Spleen (tissue), 11 donors: ENCODE measurements around the gene ULK2. TPM values are rescaled to one million over a fixed set of nuclear protein-coding genes. Genes with fewer than 3 reads are reported as not detected.
A peak's percentile ranks its signal among the peaks of the same experiment; 100 is the strongest.

ENCODE experiments used
- DNase-seq: peaks from one replicate; pipeline ENCODE4 v3.0.0-alpha.2; 2020
- H3K27ac ChIP-seq, 8 donors: fragments of 200-600 bp; sonication (generic) in 7 of 8; 1 replicate in 4 of 8; 2 replicates in 4 of 8; pipeline versions ENCODE4 v1.5.0 to v1.8.0; 2016 to 2021; ENCODE audit warnings: inconsistent platforms in 4 of 8, mild to moderate bottlenecking in 4 of 8, moderate library complexity in 1 of 8
- H3K27me3 ChIP-seq, 7 donors: fragments of 200-600 bp; sonication (generic) in 6 of 7; replicated peaks in 1 of 7; 1 replicate in 4 of 7; 2 replicates in 3 of 7; pipeline versions ENCODE4 v1.5.0 to v1.8.0; 2016 to 2021; ENCODE audit warnings: inconsistent platforms in 3 of 7, mild to moderate bottlenecking in 1 of 7
- H3K36me3 ChIP-seq, 6 donors: fragments of 200-600 bp; sonication (generic) in 5 of 6; 1 replicate in 4 of 6; 2 replicates in 2 of 6; pipeline versions ENCODE4 v1.5.0 to v1.8.0; 2016 to 2021; ENCODE audit warnings: inconsistent platforms in 2 of 6
- H3K4me1 ChIP-seq, 6 donors: fragments of 200-600 bp; sonication (generic) in 5 of 6; 1 replicate in 3 of 6; 2 replicates in 3 of 6; pipeline versions ENCODE4 v1.5.0 to v1.8.0; 2016 to 2021; ENCODE audit warnings: inconsistent platforms in 3 of 6
- H3K4me3 ChIP-seq, 8 donors: fragments of 200-600 bp; sonication (generic) in 7 of 8; 1 replicate in 4 of 8; 2 replicates in 4 of 8; pipeline versions ENCODE4 v1.5.0 to v1.8.0; 2016 to 2021; ENCODE audit warnings: inconsistent platforms in 4 of 8, mild to moderate bottlenecking in 4 of 8, moderate library complexity in 2 of 8
- H3K9me3 ChIP-seq, 8 donors: fragments of 200-600 bp; sonication (generic) in 7 of 8; 1 replicate in 4 of 8; 2 replicates in 4 of 8; pipeline versions ENCODE4 v1.5.0 to v1.8.0; 2016 to 2021; ENCODE audit warnings: inconsistent platforms in 4 of 8
- POLR2A ChIP-seq, 3 donors: fragments of 450-650 bp; IDR thresholded peaks; one replicate each; pipeline ENCODE4 v1.5.1; 2017; ENCODE audit warnings: antibody characterized with exemption in 3 of 3, mild to moderate bottlenecking in 1 of 3
- POLR2AphosphoS5 ChIP-seq, 3 donors: sonication (generic); formaldehyde crosslinking; IDR thresholded peaks; one replicate each; pipeline ENCODE4 v1.5.1; 2017; ENCODE audit warnings: antibody characterized with exemption in 3 of 3
- WGBS, 5 donors: extraction: QIAGEN DNeasy Blood & Tissue Kit in 3 of 5; methylation state at CpG; one replicate each; pipeline versions ENCODE4 v1.1.5 to v1.1.7; 2013 to 2018; 5-methylcytosine and 5-hydroxymethylcytosine counted together
- intact Hi-C: fragments of 100-400 bp; cut with DNase I; formaldehyde crosslinking; loops from one replicate; pipeline ENCODE4 v1.15.0; 2023; ENCODE audit warnings: low total_unique reads
- polyA plus RNA-seq, 3 donors: library from polyadenylated mRNA; stranded (reverse); fragments of 200-250 nt; gene quantifications; one replicate each; pipeline ENCODE4 v1.2.1, GENCODE V29; 2013
- total RNA-seq, 7 donors: library from RNA; depleted of rRNA in 3 of 7; stranded (reverse); fragments of >200 nt in 3 of 7; fragmentation: NEBNext Ultra II Directional in 4 of 7; extraction: Animal tissue kit (Norgen Biotek cat#: 25700) in 4 of 7; gene quantifications; one replicate each; pipeline versions ENCODE4 v1.1.0 to v1.2.1, GENCODE V29; 2016 to 2021
- TF ChIP-seq, protein P1 (sequence below), 11 experiments: fragments of 200-600 bp in 7 of 11; fragments of 450-650 bp in 4 of 11; sonication (generic) in 4 of 11; IDR thresholded peaks in 8 of 11; conservative IDR thresholded peaks in 3 of 11; 1 replicate in 7 of 11; 2 replicates in 4 of 11; pipeline versions ENCODE4 v1.4.0 to v1.8.0; 2016 to 2021; ENCODE audit warnings: antibody characterized with exemption in 11 of 11, inconsistent platforms in 4 of 11, mild to moderate bottlenecking in 1 of 11
- donor health status: healthy with polysubstance abuse.
- donor health status: DM: no; HTN: no; CAD: no; lungs with moderate emphysema.
- donor health status: DM: no; HTN: no; CAD: no.
- donor health status: Bipolar disorder and iron deficiency.
- donor health status: healthy.
- donor health status: DM: no; HTN: no; CAD: no.
- donor health status: DM: yes; HTN: yes; CAD: no.

The ULK2 gene
- total and polyA plus RNA-seq, 10 donors, result 2.7 to 20.9 (median 14.0) TPM

DNA sequence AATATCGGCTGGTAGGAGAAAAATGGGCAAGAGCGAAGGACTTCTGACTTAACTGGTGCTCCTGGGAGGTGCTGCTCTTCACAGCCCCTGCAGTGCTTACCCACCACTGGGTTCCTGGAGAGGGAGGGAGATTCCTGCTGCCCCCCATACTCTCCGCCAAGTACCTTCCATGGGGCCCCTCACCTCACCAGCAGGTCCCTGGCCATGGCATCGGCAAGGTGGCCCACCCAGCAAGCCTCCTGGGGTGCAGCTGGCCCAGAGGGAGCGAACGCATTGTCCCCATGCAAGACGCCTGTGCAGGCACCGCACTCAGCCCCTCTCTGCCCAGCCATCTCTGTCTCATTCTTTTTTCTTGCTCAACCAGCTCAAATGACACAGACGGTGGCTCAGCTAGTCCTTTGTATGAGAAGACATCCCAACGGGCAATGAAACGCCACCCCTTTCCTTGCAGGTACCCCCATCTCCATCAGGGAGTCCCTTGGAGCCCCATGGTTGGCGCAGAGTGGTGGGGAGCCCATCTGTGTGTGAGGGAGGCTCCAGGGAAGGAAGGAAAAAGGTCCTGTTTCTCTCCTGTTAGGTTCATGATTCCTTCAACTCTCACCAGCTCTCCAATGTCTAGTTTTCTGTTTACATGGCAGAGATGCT lies 110.1 kb downstream of the ULK2 start:
- Histone ChIP-seq H3K27me3 (peaks cover 0 to 5% (median 0%) of the 10 kb centered on the region in 7 donors), H3K4me3 (no peak overlapping the region), H3K27ac (no peak overlapping the region), H3K36me3 (no peaks in the 10 kb centered on the region), H3K4me1 (peaks cover 0 to 46% (median 28%) of the 10 kb centered on the region in 6 donors), H3K9me3 (no peaks in the 10 kb centered on the region)
- TF ChIP-seq, protein P1, sequence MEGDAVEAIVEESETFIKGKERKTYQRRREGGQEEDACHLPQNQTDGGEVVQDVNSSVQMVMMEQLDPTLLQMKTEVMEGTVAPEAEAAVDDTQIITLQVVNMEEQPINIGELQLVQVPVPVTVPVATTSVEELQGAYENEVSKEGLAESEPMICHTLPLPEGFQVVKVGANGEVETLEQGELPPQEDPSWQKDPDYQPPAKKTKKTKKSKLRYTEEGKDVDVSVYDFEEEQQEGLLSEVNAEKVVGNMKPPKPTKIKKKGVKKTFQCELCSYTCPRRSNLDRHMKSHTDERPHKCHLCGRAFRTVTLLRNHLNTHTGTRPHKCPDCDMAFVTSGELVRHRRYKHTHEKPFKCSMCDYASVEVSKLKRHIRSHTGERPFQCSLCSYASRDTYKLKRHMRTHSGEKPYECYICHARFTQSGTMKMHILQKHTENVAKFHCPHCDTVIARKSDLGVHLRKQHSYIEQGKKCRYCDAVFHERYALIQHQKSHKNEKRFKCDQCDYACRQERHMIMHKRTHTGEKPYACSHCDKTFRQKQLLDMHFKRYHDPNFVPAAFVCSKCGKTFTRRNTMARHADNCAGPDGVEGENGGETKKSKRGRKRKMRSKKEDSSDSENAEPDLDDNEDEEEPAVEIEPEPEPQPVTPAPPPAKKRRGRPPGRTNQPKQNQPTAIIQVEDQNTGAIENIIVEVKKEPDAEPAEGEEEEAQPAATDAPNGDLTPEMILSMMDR (IDR thresholded peaks at IDR 0.05 in 8 of 11, conservative IDR thresholded peaks at IDR 0.05 in 3 of 11), result no peak
- TF ChIP-seq POLR2A (IDR thresholded peaks at IDR 0.05) (no peak), POLR2AphosphoS5 (IDR thresholded peaks at IDR 0.05) (no peak)
- intact Hi-C loops, result no loop called here
- WGBS, 5 donors, result 82 to 96% (median 91%) methylated on average over 12 of the region's 12 CpGs
- DNase-seq, result peak; percentile 41

DNA sequence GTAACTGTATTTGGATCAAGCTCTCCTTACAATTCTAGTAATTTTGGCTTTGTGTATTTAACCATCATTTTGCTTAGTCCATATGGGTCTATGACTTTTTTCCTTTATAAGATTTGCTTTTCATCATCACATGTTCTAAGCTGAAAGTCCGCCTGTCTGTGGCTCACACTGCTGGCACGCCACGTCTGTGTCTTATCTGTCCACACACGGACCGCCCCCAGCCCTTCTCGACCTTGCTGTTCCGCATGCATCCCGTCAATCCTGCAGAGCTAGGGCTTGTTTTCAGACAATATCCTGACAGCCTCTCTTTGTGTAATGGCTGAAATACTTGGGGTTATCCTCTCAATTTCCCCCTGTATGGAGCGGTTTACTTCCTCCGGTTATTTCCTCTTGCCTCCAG lies 111.2 kb downstream of the ULK2 start:
- Histone ChIP-seq H3K36me3 (no peaks in the 10 kb centered on the region), H3K4me3 (no peak overlapping the region), H3K27me3 (peaks cover 0 to 5% (median 0%) of the 10 kb centered on the region in 7 donors), H3K9me3 (no peaks in the 10 kb centered on the region), H3K4me1 (peaks cover 0 to 41% (median 24%) of the 10 kb centered on the region in 6 donors), H3K27ac (no peak overlapping the region)
- no peak for TF ChIP-seq POLR2AphosphoS5 (IDR thresholded peaks at IDR 0.05)
- TF ChIP-seq, protein P1 (IDR thresholded peaks at IDR 0.05 in 8 of 11, conservative IDR thresholded peaks at IDR 0.05 in 3 of 11), result no peak
- no peak for TF ChIP-seq POLR2A (IDR thresholded peaks at IDR 0.05)
- 69 to 79% (median 76%) methylated on average over 10 of the region's 10 CpGs for WGBS, 5 donors
- DNase-seq, result peak; percentile 71
- intact Hi-C loops, result no loop called here

DNA sequence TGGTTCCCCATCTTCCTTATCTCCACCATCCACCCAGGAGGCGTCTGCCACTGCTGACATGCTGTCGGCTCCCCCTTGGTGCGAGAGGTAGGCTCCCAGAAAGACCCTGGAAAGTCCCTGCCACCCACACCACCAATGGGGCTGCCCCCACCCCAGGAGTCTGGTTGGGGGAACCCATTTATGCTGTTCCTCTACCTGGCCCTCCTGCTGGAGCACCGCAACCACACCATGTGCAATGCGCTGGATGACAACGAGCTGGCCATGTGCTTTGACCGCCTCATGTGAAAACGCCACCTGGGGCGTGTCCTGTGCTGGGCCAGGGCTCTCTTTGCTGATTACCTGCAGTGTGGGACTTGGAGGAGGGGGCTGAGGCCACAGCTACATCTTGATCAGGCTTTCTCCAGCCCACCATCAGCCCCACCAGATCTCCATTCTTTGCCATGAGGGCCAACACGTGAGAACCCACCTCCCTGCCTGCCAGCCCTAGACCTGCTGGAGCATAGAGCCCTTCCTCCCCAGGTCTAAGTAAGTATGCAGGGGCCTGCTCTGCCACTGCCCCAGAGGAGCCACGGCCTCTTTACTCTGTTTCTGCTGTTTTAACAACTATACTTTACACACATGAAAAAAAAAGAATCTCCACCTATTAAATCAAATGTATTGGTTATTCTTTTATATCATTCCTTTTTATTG lies 111.8 kb downstream of the ULK2 start:
- WGBS, 5 donors, result 66 to 82% (median 78%) methylated on average over 11 of the region's 11 CpGs
- no peak overlapping the region for H3K4me3 ChIP-seq
- peaks cover 0 to 5% (median 0%) of the 10 kb centered on the region in 7 donors for H3K27me3 ChIP-seq
- H3K36me3 ChIP-seq, result no peaks in the 10 kb centered on the region
- TF ChIP-seq POLR2A (IDR thresholded peaks at IDR 0.05), result no peak
- TF ChIP-seq, protein P1 (IDR thresholded peaks at IDR 0.05 in 8 of 11, conservative IDR thresholded peaks at IDR 0.05 in 3 of 11), result no peak
- no peak for TF ChIP-seq POLR2AphosphoS5 (IDR thresholded peaks at IDR 0.05)
- H3K9me3 ChIP-seq, result no peaks in the 10 kb centered on the region
- intact Hi-C loops, result no loop called here
- DNase-seq, result peak; percentile 69
- peaks cover 0 to 41% (median 24%) of the 10 kb centered on the region in 6 donors for H3K4me1 ChIP-seq
- H3K27ac ChIP-seq, result no peak overlapping the region

DNA sequence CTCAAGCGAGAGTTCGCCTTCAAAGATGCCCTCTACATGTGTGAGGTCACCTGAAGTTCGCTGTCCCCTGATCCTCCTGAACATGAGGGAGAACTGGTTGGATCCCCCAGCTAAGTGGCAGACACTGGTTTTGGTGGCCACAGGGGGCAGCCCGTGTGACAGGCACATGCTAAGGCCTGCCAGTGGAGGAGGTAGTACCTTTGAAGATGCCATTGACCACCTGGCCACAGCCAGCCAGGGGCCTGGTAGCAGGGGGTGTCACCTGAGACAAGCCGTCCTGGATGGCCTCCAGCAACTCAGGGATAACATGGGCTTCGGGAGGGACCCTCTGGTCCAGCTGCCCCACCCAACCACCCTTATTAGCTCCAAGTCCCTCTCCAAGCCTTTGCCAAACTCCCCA lies 112.3 kb downstream of the ULK2 start:
- no peak overlapping the region for H3K4me3 ChIP-seq
- no peaks in the 10 kb centered on the region for H3K36me3 ChIP-seq
- peaks cover 0 to 5% (median 0%) of the 10 kb centered on the region in 7 donors for H3K27me3 ChIP-seq
- H3K9me3 ChIP-seq, result no peaks in the 10 kb centered on the region
- intact Hi-C loops, result no loop called here
- WGBS, 5 donors, result 80 to 96% (median 94%) methylated on average over 6 of the region's 6 CpGs
- TF ChIP-seq, protein P1 (IDR thresholded peaks at IDR 0.05 in 8 of 11, conservative IDR thresholded peaks at IDR 0.05 in 3 of 11), result no peak
- no peak for TF ChIP-seq POLR2AphosphoS5 (IDR thresholded peaks at IDR 0.05)
- TF ChIP-seq POLR2A (IDR thresholded peaks at IDR 0.05), result no peak
- DNase-seq, result peak; percentile 70
- peaks cover 0 to 41% (median 24%) of the 10 kb centered on the region in 6 donors for H3K4me1 ChIP-seq
- H3K27ac ChIP-seq, result no peak overlapping the region
